NCI-H69 (cell line): ENCODE results near the gene BBLN.
"Not testable (repeated sequence)": the region's sequence is repeated elsewhere in the genome, so short reads cannot be mapped to it uniquely, and the experiment has no call there.

Experiments
- DNase-seq: peaks from one replicate; lab custom pipeline; 2025; lab: John Stamatoyannopoulos, UW

Gene BBLN

GRCh38 chr9:128124873-128125579, 35.0 kb upstream of the BBLN start:
- peak; percentile 70 for DNase-seq

DNA sequence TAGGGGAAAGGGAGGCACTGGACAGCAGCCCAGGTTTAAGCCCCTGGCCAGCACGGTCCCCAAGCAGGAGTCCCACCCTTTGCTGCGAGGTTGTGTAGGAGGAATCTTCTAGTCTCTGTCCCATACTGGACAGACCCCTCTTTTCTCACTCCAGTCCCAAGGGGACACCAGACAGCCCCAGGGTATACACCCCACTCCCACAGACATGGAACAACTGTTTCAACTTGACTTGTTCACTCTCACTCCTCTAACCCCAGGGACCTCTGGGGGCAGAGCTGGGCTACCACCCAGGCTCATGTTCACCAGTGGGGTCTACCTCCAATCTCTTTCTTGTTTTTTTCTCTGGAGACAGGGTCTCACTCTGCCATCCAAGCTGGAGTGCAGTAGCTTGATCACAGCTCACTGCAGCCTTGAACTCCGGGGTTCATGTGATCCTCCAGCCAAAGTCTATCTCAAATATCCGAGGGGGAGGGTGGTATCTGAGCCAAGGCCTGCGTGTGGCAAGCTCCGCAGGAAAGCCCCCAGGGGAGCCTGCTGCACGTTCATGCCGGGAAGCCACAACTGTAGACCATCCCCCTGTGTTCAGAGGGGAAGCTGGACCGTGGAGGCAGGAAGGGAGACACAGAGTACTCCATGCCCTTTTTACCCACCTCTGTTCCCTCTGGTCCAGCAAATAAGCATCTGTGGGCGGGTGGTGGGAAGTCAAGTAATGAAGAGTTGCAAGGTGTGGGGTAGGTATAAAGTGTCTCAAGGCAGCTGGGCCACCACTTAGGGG, 34.3 kb upstream of the BBLN start:
- no peak for DNase-seq

DNA sequence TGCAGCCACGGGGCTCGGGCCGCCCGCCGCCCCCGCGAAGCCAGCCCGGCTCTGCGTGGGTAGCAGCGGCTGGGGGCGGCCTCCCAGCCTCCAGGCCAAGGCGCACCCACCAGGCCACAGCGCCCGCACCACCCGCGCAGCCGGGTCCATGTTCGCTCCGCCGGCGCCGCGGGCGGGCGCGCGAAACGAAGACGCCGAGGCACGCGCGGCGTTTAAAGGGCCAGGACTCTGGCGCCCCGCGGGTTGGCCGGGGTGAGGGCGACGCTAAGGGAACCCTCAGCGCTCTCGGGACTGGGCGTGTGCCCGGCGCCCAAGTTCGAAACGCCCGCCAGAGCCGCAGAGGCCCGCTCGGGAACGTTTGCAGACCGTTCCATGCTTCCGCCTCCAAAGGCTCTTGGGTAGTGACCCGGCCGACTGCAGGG, 32.5 kb upstream of the BBLN start, which contains the start of gene PTGES2:
Gene PTGES2 (minus strand): TSS at position 162 of the 422 bp plus-strand sequence. CDS start 12 bp downstream, at position 150.
- peak; percentile 95 for DNase-seq

DNA sequence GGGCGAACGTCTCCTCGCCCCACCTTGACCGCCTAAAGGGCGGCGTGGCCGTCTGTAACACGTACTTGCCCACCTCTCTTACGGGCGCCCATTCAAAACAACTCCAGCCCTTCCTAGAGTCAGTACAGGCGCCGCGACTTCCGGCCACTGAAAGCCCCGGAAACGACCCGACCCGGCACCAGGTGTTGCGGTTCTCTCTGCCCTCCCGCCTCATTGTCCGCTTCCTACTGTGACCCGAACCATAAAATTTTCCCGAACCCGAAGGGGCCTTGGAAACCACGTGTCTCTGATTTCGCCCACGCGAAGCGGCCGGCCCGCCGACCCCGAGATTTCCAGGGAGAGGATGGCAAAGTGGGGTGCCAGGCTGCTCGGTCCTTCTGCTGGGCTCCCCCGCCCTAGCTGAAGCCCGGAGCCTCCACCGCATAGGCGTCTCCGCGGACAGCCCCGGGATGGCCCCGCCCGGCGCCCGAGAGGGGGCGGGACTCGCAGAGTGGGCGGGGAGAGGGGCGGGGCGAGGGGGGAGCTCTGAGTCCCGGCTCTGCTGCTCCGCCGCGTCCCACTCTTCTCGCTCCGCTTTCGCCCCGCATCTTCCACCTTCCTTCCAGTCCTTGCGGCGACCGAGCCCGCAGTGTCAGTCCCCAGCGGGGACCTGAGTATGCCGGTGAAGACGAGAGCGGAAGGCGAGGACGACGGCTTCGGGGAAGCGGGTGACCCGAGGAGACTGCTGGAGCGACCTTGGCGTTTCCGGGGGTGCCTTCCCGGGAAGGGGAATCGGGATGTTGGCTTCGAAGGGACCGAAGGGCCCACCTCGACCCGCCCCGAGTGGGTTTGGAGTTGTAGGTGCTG, 31.9 kb upstream of the BBLN start:
- DNase-seq = peak; percentile 97

GRCh38 chr9:128128836-128129590, 31.1 kb upstream of the BBLN start:
- DNase-seq = peak; percentile 37

DNA sequence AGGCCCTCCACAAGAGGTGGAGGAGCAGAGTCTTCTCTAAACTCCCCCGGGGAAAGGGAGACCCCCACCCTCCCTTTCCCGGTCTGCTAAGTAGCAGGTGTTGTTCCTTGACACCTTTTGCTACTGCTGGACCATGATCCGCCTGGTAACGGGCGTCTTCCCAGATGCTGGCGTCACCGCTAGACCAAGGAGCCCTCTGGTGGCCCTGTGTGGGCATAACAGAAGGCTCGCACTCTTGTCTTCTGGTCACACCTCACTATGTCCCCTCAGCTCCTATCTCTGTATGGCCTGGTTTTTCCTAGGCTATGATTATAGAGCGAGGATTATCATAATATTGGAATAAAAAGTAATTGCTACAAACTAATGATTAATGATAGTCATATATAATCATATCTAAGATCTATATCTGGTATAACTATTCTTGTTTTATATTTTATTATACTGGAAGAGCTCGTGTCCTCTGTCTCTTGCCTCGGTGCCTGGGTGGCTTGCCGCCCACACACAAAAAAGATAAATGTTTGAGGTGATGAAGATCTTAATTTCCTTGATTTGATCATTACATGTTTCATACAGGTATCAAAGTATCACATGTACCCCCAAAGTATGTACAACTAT, 30.0 kb upstream of the BBLN start:
- not testable (repeated sequence) for DNase-seq

GRCh38 chr9:128130651-128131050, 29.4 kb upstream of the BBLN start:
- not testable (repeated sequence) for DNase-seq

- not testable (repeated sequence) for DNase-seq
Measured at GRCh38 chr9:128131346-128131745, 28.7 kb upstream of the BBLN start.

- peak; percentile 81 for DNase-seq
Measured at GRCh38 chr9:128132139-128132538, 27.9 kb upstream of the BBLN start.

- DNase-seq = not testable (repeated sequence)
Measured at GRCh38 chr9:128135561-128135960, 24.5 kb upstream of the BBLN start.

GRCh38 chr9:128136816-128137793, 23.0 kb upstream of the BBLN start:
- no peak for DNase-seq

GRCh38 chr9:128138001-128138400, 22.1 kb upstream of the BBLN start:
- peak; percentile 47 for DNase-seq

GRCh38 chr9:128139621-128140020, 20.4 kb upstream of the BBLN start:
- DNase-seq = peak; percentile 45

DNA sequence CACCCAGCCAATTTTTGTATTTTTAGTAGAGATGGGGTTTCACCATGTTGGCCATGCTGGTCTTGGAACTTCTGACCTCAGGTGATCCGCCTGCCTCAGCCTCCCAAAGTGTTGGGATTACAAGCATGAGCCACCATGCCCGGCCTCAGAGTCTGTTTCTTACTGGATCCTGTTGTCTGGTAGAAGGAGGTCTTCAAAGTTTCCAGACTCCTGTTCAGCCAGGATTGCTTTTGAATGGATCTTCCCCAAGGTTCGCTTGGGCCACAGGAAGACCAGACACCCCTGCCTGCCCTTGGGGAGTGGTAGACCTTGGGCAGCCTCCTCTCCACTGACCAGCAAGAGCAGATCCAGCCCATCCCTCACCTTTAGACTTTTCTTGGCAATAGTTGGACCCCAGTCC, 18.5 kb upstream of the BBLN start:
- DNase-seq = no peak

DNA sequence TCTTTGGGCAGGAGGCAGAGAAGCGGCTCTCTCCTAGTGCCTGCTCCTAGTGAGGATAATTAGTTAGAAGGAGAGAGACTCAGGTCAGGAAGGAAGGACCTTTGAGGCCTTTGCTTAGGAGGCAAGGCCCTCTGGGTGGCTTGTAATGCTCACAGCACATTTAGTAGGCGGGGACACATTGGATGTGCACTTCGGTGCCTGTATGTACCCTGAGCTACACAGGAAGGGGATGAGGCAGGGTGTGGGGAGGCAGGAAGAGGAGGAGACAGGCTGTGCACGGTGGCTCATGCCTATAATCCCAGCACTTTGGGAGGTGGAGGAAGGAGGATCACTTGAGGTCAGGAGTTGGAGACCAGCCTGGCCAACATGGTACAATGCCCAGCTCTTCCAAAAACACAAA, 18.0 kb upstream of the BBLN start:
- DNase-seq = no peak

- DNase-seq = no peak
Measured at GRCh38 chr9:128142596-128142995, 17.5 kb upstream of the BBLN start.

DNA sequence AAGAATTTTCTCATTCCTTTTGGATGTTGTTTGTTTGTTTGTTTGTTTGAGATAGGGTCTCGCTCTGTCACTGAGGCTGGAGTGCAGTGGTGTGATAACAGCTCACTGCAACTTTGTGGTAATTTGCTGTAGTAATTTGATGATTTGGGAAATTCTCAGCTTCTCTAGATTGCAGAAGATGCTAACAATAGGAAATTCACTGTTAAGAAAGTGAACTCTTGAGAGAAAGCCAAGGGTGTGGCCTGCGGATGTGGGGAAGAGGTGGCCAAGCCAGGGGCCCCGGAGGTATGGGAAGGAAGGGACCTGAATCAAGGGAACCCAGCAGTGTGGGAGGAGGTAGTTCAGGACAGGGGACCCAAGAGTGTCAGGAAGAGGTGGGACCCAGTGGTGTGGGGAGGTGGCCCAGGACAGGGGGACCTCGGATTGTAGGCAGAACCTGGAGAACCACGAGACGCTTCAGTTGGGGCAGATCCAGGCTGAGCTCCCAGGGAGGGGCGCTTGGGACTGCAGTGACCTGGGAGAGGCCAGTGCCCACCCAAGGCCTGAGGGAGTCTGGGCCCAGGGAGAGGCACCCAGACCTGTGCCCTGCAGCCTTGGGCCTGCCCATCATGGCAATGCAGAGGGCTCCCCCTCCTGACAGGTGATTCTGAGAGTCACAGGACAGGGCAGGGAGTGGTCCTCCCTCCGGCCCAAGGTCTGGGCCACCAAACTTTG, 16.4 kb upstream of the BBLN start:
- no peak for DNase-seq

- no peak for DNase-seq
Measured at GRCh38 chr9:128144239-128145181, 15.6 kb upstream of the BBLN start.
